H1 (cell line): ENCODE data around the gene GSPT2. TPM values are rescaled to one million over a fixed set of nuclear protein-coding genes. Genes with fewer than 3 reads are reported as not detected.

Experiments
- CTCF ChIA-PET: fragments of 300-600 bp; sonication (Branson Sonifier 250); formaldehyde crosslinking; loops from one replicate; lab custom pipeline; 2021; ENCODE audit not compliant: partially characterized antibody; lab: Charles Lee
- POLR2A ChIA-PET: fragments of 300-600 bp; sonication (Branson Sonifier 250); formaldehyde crosslinking; loops from one replicate; lab custom pipeline; 2021; ENCODE audit warnings: inconsistent platforms; ENCODE audit not compliant: partially characterized antibody; lab: Charles Lee
- DNase-seq, 2 experiments: peaks; one replicate each; pipeline versions ENCODE4 v3.0.0 to v3.0.0-alpha.2; 2010 to 2022; ENCODE audit warnings: low spot score in 2 of 2, low read depth in 1 of 2, mixed read lengths in 1 of 2
- FAIRE-seq: peaks from 2 replicates; lab custom pipeline; 2011; peaks lifted over from hg19 to GRCh38; lab: Jason Lieb, UNC
- H2AFZ ChIP-seq: 2 replicates; pipeline ENCODE4 v1.8.1; 2012; ENCODE audit warnings: low read length, inconsistent platforms
- H2AK5ac ChIP-seq: 2 replicates; pipeline ENCODE4 v1.6.1; 2013; ENCODE audit warnings: low read depth, low read length
- H2BK120ac ChIP-seq: replicated peaks from 2 replicates; pipeline ENCODE3; 2013; ENCODE audit warnings: low read depth, low read length, inconsistent platforms
- H2BK12ac ChIP-seq: 2 replicates; pipeline ENCODE4 v1.6.1; 2013; ENCODE audit warnings: low read depth, low read length
- H2BK15ac ChIP-seq: 2 replicates; pipeline ENCODE4 v1.6.1; 2013; ENCODE audit warnings: low read length
- H2BK20ac ChIP-seq: 2 replicates; pipeline ENCODE4 v1.6.1; 2013; ENCODE audit warnings: low read length
- H2BK5ac ChIP-seq: 2 replicates; pipeline ENCODE4 v1.6.1; 2013; ENCODE audit warnings: low read depth, low read length
- H3K14ac ChIP-seq: 2 replicates; pipeline ENCODE4 v1.6.1; 2013; ENCODE audit warnings: inconsistent platforms; ENCODE audit not compliant: insufficient read length
- H3K18ac ChIP-seq: 2 replicates; pipeline ENCODE4 v1.6.1; 2013; ENCODE audit warnings: low read length; ENCODE audit errors: extremely low read depth
- H3K23ac ChIP-seq: 2 replicates; pipeline ENCODE4 v1.6.1; 2013; ENCODE audit warnings: inconsistent platforms; ENCODE audit not compliant: insufficient read length
- H3K23me2 ChIP-seq: 2 replicates; pipeline ENCODE4 v1.6.1; 2013; ENCODE audit warnings: low read depth, low read length
- H3K27ac ChIP-seq: 2 replicates; pipeline ENCODE4 v1.6.1; 2011; ENCODE audit warnings: low read depth, low read length, inconsistent platforms
- H3K27me3 ChIP-seq, 4 experiments: replicated peaks in 1 of 4; 1 replicate in 1 of 4; 2 replicates in 3 of 4; pipeline versions ENCODE4 v1.6.1 to v1.8.1; 2011 to 2013; ENCODE audit warnings: low read length in 3 of 4, mild to moderate bottlenecking in 3 of 4, inconsistent platforms in 2 of 4, mixed read lengths in 2 of 4, moderate library complexity in 1 of 4; ENCODE audit not compliant: control insufficient read depth in 3 of 4, insufficient read depth in 3 of 4; ENCODE audit errors: extremely low read depth in 1 of 4
- H3K36me3 ChIP-seq, 4 experiments: 2 replicates each; pipeline versions ENCODE4 v1.6.1 to v1.8.1; 2011 to 2013; ENCODE audit warnings: mild to moderate bottlenecking in 4 of 4, low read length in 3 of 4, moderate library complexity in 2 of 4, control low read depth in 1 of 4, inconsistent platforms in 1 of 4; ENCODE audit not compliant: insufficient read depth in 4 of 4, control insufficient read depth in 2 of 4
- H3K4ac ChIP-seq: replicated peaks from 2 replicates; pipeline ENCODE3; 2013; ENCODE audit warnings: low read length, low read depth, mixed read lengths, inconsistent platforms; ENCODE audit not compliant: insufficient read length
- H3K4me1 ChIP-seq, 4 experiments: replicated peaks in 1 of 4; 1 replicate in 1 of 4; 2 replicates in 3 of 4; pipeline versions ENCODE4 v1.6.1 to v1.8.1; 2011 to 2013; ENCODE audit warnings: low read length in 3 of 4, inconsistent platforms in 2 of 4, mixed read lengths in 1 of 4; ENCODE audit not compliant: insufficient read depth in 4 of 4, control insufficient read depth in 3 of 4
- H3K4me2 ChIP-seq, 2 experiments: 2 replicates each; pipeline versions ENCODE4 v1.6.1 to v1.8.1; 2011 to 2013; ENCODE audit warnings: low read depth in 2 of 2, low read length in 2 of 2, control low read depth in 1 of 2, inconsistent platforms in 1 of 2, mild to moderate bottlenecking in 1 of 2; ENCODE audit not compliant: insufficient read depth in 1 of 2
- H3K4me3 ChIP-seq, 4 experiments: fragments of 200-600, 300-600 bp in 1 of 4; sonication (generic), shearing (Covaris generic), sonication (Bioruptor Twin) in 1 of 4; 2 replicates each; pipeline versions ENCODE4 v1.5.1 to v1.8.1; 2011 to 2016; ENCODE audit warnings: low read length in 4 of 4, low read depth in 3 of 4, control low read depth in 2 of 4, inconsistent platforms in 2 of 4, mild to moderate bottlenecking in 2 of 4, mixed read lengths in 1 of 4, moderate library complexity in 1 of 4; ENCODE audit not compliant: insufficient read depth in 2 of 4; ENCODE audit errors: extremely low read depth in 1 of 4
- H3K56ac ChIP-seq: replicated peaks from 2 replicates; pipeline ENCODE3; 2013; ENCODE audit warnings: low read depth, mild to moderate bottlenecking, mixed read lengths, low read length, inconsistent platforms; ENCODE audit not compliant: insufficient read length
- H3K79me1 ChIP-seq: 2 replicates; pipeline ENCODE4 v1.6.1; 2013; ENCODE audit warnings: low read depth, low read length, control low read depth
- H3K79me2 ChIP-seq, 2 experiments: 2 replicates each; pipeline versions ENCODE4 v1.6.1 to v1.8.1; 2012 to 2013; ENCODE audit warnings: low read length in 2 of 2, mild to moderate bottlenecking in 2 of 2, inconsistent platforms in 1 of 2; ENCODE audit not compliant: insufficient read depth in 2 of 2, control insufficient read depth in 1 of 2
- H3K9ac ChIP-seq, 4 experiments: replicated peaks in 1 of 4; 1 replicate in 1 of 4; 2 replicates in 3 of 4; pipeline versions ENCODE4 v1.6.1 to v1.8.1; 2011 to 2013; ENCODE audit warnings: low read depth in 3 of 4, low read length in 3 of 4, control low read depth in 2 of 4, mild to moderate bottlenecking in 2 of 4, moderate library complexity in 2 of 4, inconsistent platforms in 1 of 4; ENCODE audit errors: extremely low read depth in 1 of 4
- H3K9me3 ChIP-seq, 2 experiments: 2 replicates each; pipeline versions ENCODE4 v1.6.1 to v1.8.1; 2012 to 2013; ENCODE audit warnings: mild to moderate bottlenecking in 2 of 2, moderate library complexity in 2 of 2, control low read depth in 1 of 2, inconsistent platforms in 1 of 2, low read depth in 1 of 2, low read length in 1 of 2, mixed read lengths in 1 of 2; ENCODE audit not compliant: insufficient read depth in 2 of 2
- H4K20me1 ChIP-seq, 2 experiments: replicated peaks in 1 of 2; 2 replicates each; pipeline versions ENCODE3 to v1.8.1; 2011 to 2013; ENCODE audit warnings: inconsistent platforms in 2 of 2, low read length in 2 of 2, mild to moderate bottlenecking in 1 of 2; ENCODE audit not compliant: insufficient read depth in 2 of 2, control insufficient read depth in 1 of 2
- H4K5ac ChIP-seq: 2 replicates; pipeline ENCODE4 v1.6.1; 2013; ENCODE audit warnings: low read length, low read depth, mixed read lengths, inconsistent platforms; ENCODE audit not compliant: insufficient read length
- H4K8ac ChIP-seq: 2 replicates; pipeline ENCODE4 v1.8.0; 2013; ENCODE audit warnings: mild to moderate bottlenecking, moderate library complexity, low read length, inconsistent platforms; ENCODE audit not compliant: insufficient read depth; ENCODE audit errors: extremely low read depth
- H4K91ac ChIP-seq: replicated peaks from 2 replicates; pipeline ENCODE3; 2013; ENCODE audit warnings: low read length, mixed read lengths, inconsistent platforms; ENCODE audit not compliant: insufficient read length
- GABPA ChIP-seq: IDR thresholded peaks from 2 replicates; pipeline ENCODE4 v1.6.1; 2011; ENCODE audit warnings: mild to moderate bottlenecking, low read length, moderate library complexity, borderline replicate concordance; ENCODE audit not compliant: insufficient read depth
- HDAC2 ChIP-seq, 2 experiments: fragments of 300-600 bp in 1 of 2; sonication (generic) in 1 of 2; IDR thresholded peaks; 2 replicates each; pipeline ENCODE4 v1.6.1; 2011 to 2012; ENCODE audit warnings: low read depth in 2 of 2, low read length in 2 of 2, mild to moderate bottlenecking in 2 of 2, moderate library complexity in 2 of 2, borderline replicate concordance in 1 of 2, inconsistent platforms in 1 of 2
- SP2 ChIP-seq: IDR thresholded peaks from 2 replicates; pipeline ENCODE4 v1.6.1; 2012; ENCODE audit warnings: mild to moderate bottlenecking, low read length, inconsistent platforms
- WGBS, 2 experiments: shearing (Covaris generic) in 1 of 2; methylation state at CpG; one replicate each; pipeline versions ENCODE4 v1.1.6 to v1.1.7; 2013 to 2015; ENCODE audit warnings: low lambda C conversion rate in 2 of 2, mixed read lengths in 2 of 2, inconsistent platforms in 1 of 2, low coverage in 1 of 2, missing lambda C conversion rate in 1 of 2; ENCODE audit not compliant: insufficient replicate concordance in 2 of 2, insufficient coverage in 1 of 2, insufficient read length in 1 of 2; ENCODE audit errors: extremely low coverage in 1 of 2, missing lambda C conversion rate in 1 of 2; 5-methylcytosine and 5-hydroxymethylcytosine counted together
- polyA plus RNA-seq, 7 experiments: library from polyadenylated mRNA; depleted of rRNA in 3 of 7; stranded (reverse) in 5 of 7; unstranded in 2 of 7; fragments of >200 nt in 5 of 7; fragments of 200-250 nt in 2 of 7; gene quantifications; 1 replicate in 5 of 7; 2 replicates in 1 of 7; 4 replicates in 1 of 7; pipeline versions ENCODE4 v1.2.1 to v1.2.3, GENCODE V29; 2011 to 2013; ENCODE audit warnings: missing spikeins in 2 of 7, mixed read lengths in 2 of 7
- total RNA-seq: library from RNA; stranded (reverse); fragmentation: NEBNext Ultra II Directional; extraction: Animal tissue kit (Norgen Biotek cat#: 25700); gene quantifications from 2 replicates; pipeline ENCODE4 v1.2.1, GENCODE V29; 2021

The GSPT2 gene
- total and polyA plus RNA-seq, 2 of the 8 experiments (the other 6 are each of a cell fraction or from before 2014, with no cell fraction given): 10.8 to 28.2 TPM

- ChIA-PET POLR2A (interaction anchor here (1.2 kb wide), 1 partner anchor 9 kb away, joined by 3 read pairs; no protein-coding TSS in a partner anchor), CTCF (interaction anchor here (0.6 kb wide), 1 partner anchor 10 kb away, joined by 3 read pairs; no protein-coding TSS in a partner anchor)
- DNase-seq (no peak), FAIRE-seq (no peak)
- Histone ChIP-seq H3K4me2 (no peak overlapping the region), H3K23me2 (no peaks in the 10 kb centered on the region), H3K79me2 (no peaks in the 10 kb centered on the region), H3K4me1 (no peaks in the 10 kb centered on the region), H2BK5ac (no peak overlapping the region), H2BK120ac (no peak overlapping the region), H3K79me1 (no peaks in the 10 kb centered on the region), H3K9me3 (no peaks in the 10 kb centered on the region), H3K27me3 (no peaks in the 10 kb centered on the region), H2AK5ac (no peak overlapping the region), H4K8ac (no peak overlapping the region), H4K91ac (no peak overlapping the region), H3K56ac (no peak overlapping the region), H3K36me3 (no peaks in the 10 kb centered on the region), H2BK15ac (no peak overlapping the region), H4K5ac (no peak overlapping the region), H2BK12ac (no peak overlapping the region), H3K18ac (no peak overlapping the region), H2AFZ (no peak overlapping the region), H3K27ac (no peak overlapping the region), H2BK20ac (no peak overlapping the region), H4K20me1 (no peaks in the 10 kb centered on the region), H3K4me3 (no peak overlapping the region), H3K14ac (no peak overlapping the region), H3K9ac (no peak overlapping the region), H3K23ac (no peak overlapping the region), H3K4ac (no peak overlapping the region)
- WGBS, 2 experiments: 90% methylated on average over 2 of the region's 2 CpGs; no CpG with 5 or more reads in 1 of the 2 experiments
- TF ChIP-seq HDAC2 (IDR thresholded peaks at IDR 0.05; ENCODE audit: borderline replicate concordance in 1 of 2, low read depth in 2 of 2, low read length in 2 of 2): no peak
- no peak for TF ChIP-seq SP2
- no peak for TF ChIP-seq GABPA
Observed at GRCh38 chrX:51795136-51795535, 51.9 kb downstream of the GSPT2 start.
